ENCODE results near the gene ELP2. TPM values are rescaled to one million over a fixed set of nuclear protein-coding genes. Genes with fewer than 3 reads are reported as not detected.
"Not testable (repeated sequence)": the region's sequence is repeated elsewhere in the genome, so short reads cannot be mapped to it uniquely, and the experiment has no call there.

The ELP2 gene
- total RNA-seq, 1 donor from 2014 or later = 62.2 TPM

- no peak for TF ChIP-seq CTCF (IDR thresholded peaks at IDR 0.05)
- H3K27ac ChIP-seq = no peak overlapping the region
- no peaks in the 10 kb centered on the region for H3K4me1 ChIP-seq
- H3K36me3 ChIP-seq = no peaks in the 10 kb centered on the region
- ATAC-seq = no peak
- no peaks in the 10 kb centered on the region for H3K27me3 ChIP-seq (ENCODE audit: low read depth)
- H3K4me3 ChIP-seq = no peak overlapping the region
- H3K9me3 ChIP-seq = no peaks in the 10 kb centered on the region
- intact Hi-C loops (cut with DNase I) = no loop called here
- no peak for DNase-seq
These were observed 41.4 kb upstream of the ELP2 start for GRCh38 chr18:36088256-36088655.

GRCh38 chr18:36089001-36089400 lies 40.7 kb upstream of the ELP2 start:
- H3K9me3 ChIP-seq = no peaks in the 10 kb centered on the region
- TF ChIP-seq CTCF (IDR thresholded peaks at IDR 0.05) = no peak
- ATAC-seq (no peak), DNase-seq (no peak)
- no peaks in the 10 kb centered on the region for H3K4me1 ChIP-seq
- H3K27me3 ChIP-seq (ENCODE audit: low read depth) = no peaks in the 10 kb centered on the region
- no peak overlapping the region for H3K4me3 ChIP-seq
- intact Hi-C loops (cut with DNase I) = no loop called here
- no peaks in the 10 kb centered on the region for H3K36me3 ChIP-seq
- no peak overlapping the region for H3K27ac ChIP-seq

GRCh38 chr18:36092116-36092515 lies 37.6 kb upstream of the ELP2 start:
- H3K36me3 ChIP-seq; H3K27me3 ChIP-seq (ENCODE audit: low read depth); H3K4me1 ChIP-seq; H3K4me3 ChIP-seq; intact Hi-C loops (cut with DNase I); H3K9me3 ChIP-seq; H3K27ac ChIP-seq; DNase-seq; ATAC-seq: not testable (repeated sequence)

- intact Hi-C loops (cut with DNase I) = no loop called here
- Histone ChIP-seq H3K9me3 (no peaks in the 10 kb centered on the region), H3K27me3 (ENCODE audit: low read depth) (no peaks in the 10 kb centered on the region)
These were observed 35.3 kb upstream of the ELP2 start for GRCh38 chr18:36094431-36094830.

GRCh38 chr18:36095936-36096519 lies 33.7 kb upstream of the ELP2 start:
- H3K27ac ChIP-seq = no peak overlapping the region
- H3K4me3 ChIP-seq = no peak overlapping the region
- no peak for ATAC-seq
- intact Hi-C loops (cut with DNase I) = loop anchor here (5.0 kb wide), 2 partner anchors 186 to 476 kb away; no protein-coding TSS in a partner anchor
- DNase-seq = no peak
- H3K4me1 ChIP-seq = no peaks in the 10 kb centered on the region
- peak; percentile 56 for TF ChIP-seq CTCF (IDR thresholded peaks at IDR 0.05)
- no peaks in the 10 kb centered on the region for H3K9me3 ChIP-seq
- H3K27me3 ChIP-seq (ENCODE audit: low read depth) = no peaks in the 10 kb centered on the region
- H3K36me3 ChIP-seq = no peaks in the 10 kb centered on the region

More at GRCh38 chr18:36094431-36094830, 35.3 kb upstream of the ELP2 start:
- H3K27ac ChIP-seq = no peak overlapping the region
- TF ChIP-seq CTCF (IDR thresholded peaks at IDR 0.05) = no peak
- no peaks in the 10 kb centered on the region for H3K36me3 ChIP-seq
- H3K4me3 ChIP-seq = no peak overlapping the region
- DNase-seq (no peak), ATAC-seq (no peak)
- no peaks in the 10 kb centered on the region for H3K4me1 ChIP-seq

- no peak for ATAC-seq
- no peaks in the 10 kb centered on the region for H3K9me3 ChIP-seq
- H3K36me3 ChIP-seq = no peaks in the 10 kb centered on the region
- TF ChIP-seq CTCF (IDR thresholded peaks at IDR 0.05) = no peak
- DNase-seq = no peak
- H3K27ac ChIP-seq = no peak overlapping the region
- intact Hi-C loops (cut with DNase I) = loop anchor here (5.0 kb wide), 2 partner anchors 185 to 475 kb away; no protein-coding TSS in a partner anchor
- no peaks in the 10 kb centered on the region for H3K27me3 ChIP-seq (ENCODE audit: low read depth)
- no peaks in the 10 kb centered on the region for H3K4me1 ChIP-seq
- no peak overlapping the region for H3K4me3 ChIP-seq
These were observed 32.7 kb upstream of the ELP2 start for GRCh38 chr18:36096955-36097354.

Measured in lower lobe of right lung (tissue), 2 donors.